Measurements from ENCODE around the gene SPIB.

SPIB gene

GRCh38 chr19:50419022-50419579, 363 bp downstream of the SPIB start:
- no peak for DNase-seq (ENCODE audit: low read depth in 2 of 2)

- no peak for DNase-seq (ENCODE audit: low read depth in 2 of 2)
Measured at GRCh38 chr19:50419580-50420035, 870 bp downstream of the SPIB start.

- no peak for DNase-seq (ENCODE audit: low read depth in 2 of 2)
Measured at GRCh38 chr19:50420127-50420526, 1.4 kb downstream of the SPIB start.

GRCh38 chr19:50420808-50421207, 2.1 kb downstream of the SPIB start:
- no peak for DNase-seq (ENCODE audit: low read depth in 2 of 2)

- no peak for DNase-seq (ENCODE audit: low read depth in 2 of 2)
Measured at GRCh38 chr19:50422397-50423278, 3.9 kb downstream of the SPIB start.

GRCh38 chr19:50423279-50424113, 4.8 kb downstream of the SPIB start:
- no peak for DNase-seq (ENCODE audit: low read depth in 2 of 2)

- DNase-seq (ENCODE audit: low read depth in 2 of 2) = no peak
Measured at GRCh38 chr19:50425581-50425980, 6.8 kb downstream of the SPIB start.

- no peak for DNase-seq (ENCODE audit: low read depth in 2 of 2)
Measured at GRCh38 chr19:50427318-50427925, 8.7 kb downstream of the SPIB start.

- DNase-seq (ENCODE audit: low read depth in 2 of 2) = no peak
Measured at GRCh38 chr19:50427997-50428425, 9.3 kb downstream of the SPIB start.

- DNase-seq (ENCODE audit: low read depth in 2 of 2) = no peak
Measured at GRCh38 chr19:50428772-50429463, 10.2 kb downstream of the SPIB start.

- DNase-seq (ENCODE audit: low read depth in 2 of 2) = no peak
Measured at GRCh38 chr19:50430888-50431342, 12.2 kb downstream of the SPIB start.

- peak; percentile 68 to 73 for DNase-seq (ENCODE audit: low read depth in 2 of 2)
Measured at GRCh38 chr19:50431343-50432220, 12.8 kb downstream of the SPIB start.

- no peak for DNase-seq (ENCODE audit: low read depth in 2 of 2)
Measured at GRCh38 chr19:50432221-50433028, 13.7 kb downstream of the SPIB start, which contains the start of gene MYBPC2. MYBPC2 (plus strand) TSS chr19:50432892; CDS start chr19:50432954, 62 bp downstream.

- no peak for DNase-seq (ENCODE audit: low read depth in 2 of 2)
Measured at GRCh38 chr19:50433201-50434180, 14.8 kb downstream of the SPIB start.

GRCh38 chr19:50434525-50434924, 15.8 kb downstream of the SPIB start:
- no peak for DNase-seq (ENCODE audit: low read depth in 2 of 2)

GRCh38 chr19:50435221-50435620, 16.5 kb downstream of the SPIB start:
- DNase-seq (ENCODE audit: low read depth in 2 of 2) = no peak

GRCh38 chr19:50435627-50436026, 16.9 kb downstream of the SPIB start:
- no peak for DNase-seq (ENCODE audit: low read depth in 2 of 2)

- DNase-seq (ENCODE audit: low read depth in 2 of 2) = no peak
Measured at GRCh38 chr19:50437862-50438449, 19.2 kb downstream of the SPIB start.

Measured in stimulated activated CD8-positive, alpha-beta memory T cell treated with anti-CD3 and anti-CD28 coated beads, Interleukin-15, amount 100 ng/mL, for 4 hours (primary cell).